ENCODE results near the gene CXADR.

CXADR gene

DNA sequence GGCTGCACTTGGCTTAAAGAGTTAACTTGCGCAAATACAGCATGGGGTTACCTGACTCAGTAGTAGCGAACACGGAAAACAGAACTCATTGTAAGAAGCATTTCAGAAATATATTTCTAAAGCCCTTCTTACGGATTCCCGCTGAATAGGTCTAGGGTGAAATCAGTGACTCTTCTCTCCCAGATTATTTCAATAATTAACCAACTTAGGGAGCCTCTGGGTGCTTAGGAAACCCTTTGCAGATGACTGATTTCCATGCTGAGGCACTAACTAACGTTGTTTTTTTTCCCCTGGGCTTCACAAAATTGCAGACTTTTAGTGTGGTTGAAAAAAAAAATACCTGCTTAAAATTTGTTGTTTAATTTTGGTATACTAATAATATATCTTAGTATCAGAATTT lies 59.6 kb downstream of the CXADR start:
- TF ChIP-seq POLR2AphosphoS5 (IDR thresholded peaks at IDR 0.05; ENCODE audit: low read depth, low read length) (no peak), TAF1 (IDR thresholded peaks at IDR 0.05; ENCODE audit: borderline replicate concordance, insufficient read depth, low read length) (no peak), FOXP2 (optimal IDR thresholded peaks at IDR 0.05; ENCODE audit: borderline replicate concordance, extremely low read depth, extremely low read length, insufficient read depth) (no peak), SIN3A (IDR thresholded peaks at IDR 0.05; ENCODE audit: borderline replicate concordance, insufficient read depth, low read length) (no peak)
- TF ChIP-seq, protein P1, sequence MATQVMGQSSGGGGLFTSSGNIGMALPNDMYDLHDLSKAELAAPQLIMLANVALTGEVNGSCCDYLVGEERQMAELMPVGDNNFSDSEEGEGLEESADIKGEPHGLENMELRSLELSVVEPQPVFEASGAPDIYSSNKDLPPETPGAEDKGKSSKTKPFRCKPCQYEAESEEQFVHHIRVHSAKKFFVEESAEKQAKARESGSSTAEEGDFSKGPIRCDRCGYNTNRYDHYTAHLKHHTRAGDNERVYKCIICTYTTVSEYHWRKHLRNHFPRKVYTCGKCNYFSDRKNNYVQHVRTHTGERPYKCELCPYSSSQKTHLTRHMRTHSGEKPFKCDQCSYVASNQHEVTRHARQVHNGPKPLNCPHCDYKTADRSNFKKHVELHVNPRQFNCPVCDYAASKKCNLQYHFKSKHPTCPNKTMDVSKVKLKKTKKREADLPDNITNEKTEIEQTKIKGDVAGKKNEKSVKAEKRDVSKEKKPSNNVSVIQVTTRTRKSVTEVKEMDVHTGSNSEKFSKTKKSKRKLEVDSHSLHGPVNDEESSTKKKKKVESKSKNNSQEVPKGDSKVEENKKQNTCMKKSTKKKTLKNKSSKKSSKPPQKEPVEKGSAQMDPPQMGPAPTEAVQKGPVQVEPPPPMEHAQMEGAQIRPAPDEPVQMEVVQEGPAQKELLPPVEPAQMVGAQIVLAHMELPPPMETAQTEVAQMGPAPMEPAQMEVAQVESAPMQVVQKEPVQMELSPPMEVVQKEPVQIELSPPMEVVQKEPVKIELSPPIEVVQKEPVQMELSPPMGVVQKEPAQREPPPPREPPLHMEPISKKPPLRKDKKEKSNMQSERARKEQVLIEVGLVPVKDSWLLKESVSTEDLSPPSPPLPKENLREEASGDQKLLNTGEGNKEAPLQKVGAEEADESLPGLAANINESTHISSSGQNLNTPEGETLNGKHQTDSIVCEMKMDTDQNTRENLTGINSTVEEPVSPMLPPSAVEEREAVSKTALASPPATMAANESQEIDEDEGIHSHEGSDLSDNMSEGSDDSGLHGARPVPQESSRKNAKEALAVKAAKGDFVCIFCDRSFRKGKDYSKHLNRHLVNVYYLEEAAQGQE (IDR thresholded peaks at IDR 0.05; ENCODE audit: insufficient read depth in 1 of 2, low read depth in 2 of 2, low read length in 2 of 2), result no peak

DNA sequence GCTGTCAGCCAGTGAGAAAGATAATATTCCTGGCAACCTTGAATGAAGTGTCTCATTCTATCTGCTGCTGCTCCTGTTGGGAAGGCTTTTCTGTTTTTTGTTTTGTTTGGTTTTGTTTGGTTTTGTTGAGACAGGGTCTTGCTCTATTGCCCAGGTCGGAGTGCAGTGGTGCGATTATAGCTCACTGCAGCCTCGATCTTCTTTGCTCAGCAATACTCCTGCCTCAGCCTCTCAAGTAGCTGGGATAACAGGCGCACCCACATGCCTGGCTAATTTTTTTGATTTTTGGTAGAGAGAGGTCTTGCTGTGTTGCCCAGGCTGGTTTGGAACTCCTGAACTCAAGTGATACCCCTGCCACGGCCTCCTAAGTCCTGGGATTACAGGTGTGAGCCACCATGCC lies 62.2 kb downstream of the CXADR start:
- no peak for TF ChIP-seq FOXP2 (optimal IDR thresholded peaks at IDR 0.05; ENCODE audit: borderline replicate concordance, extremely low read depth, extremely low read length, insufficient read depth)
- TF ChIP-seq SIN3A (IDR thresholded peaks at IDR 0.05; ENCODE audit: borderline replicate concordance, insufficient read depth, low read length), result no peak
- TF ChIP-seq POLR2AphosphoS5 (IDR thresholded peaks at IDR 0.05; ENCODE audit: low read depth, low read length), result no peak
- TF ChIP-seq, protein P1 (IDR thresholded peaks at IDR 0.05; ENCODE audit: insufficient read depth in 1 of 2, low read depth in 2 of 2, low read length in 2 of 2), result no peak
- TF ChIP-seq TAF1 (IDR thresholded peaks at IDR 0.05; ENCODE audit: borderline replicate concordance, insufficient read depth, low read length), result no peak

DNA sequence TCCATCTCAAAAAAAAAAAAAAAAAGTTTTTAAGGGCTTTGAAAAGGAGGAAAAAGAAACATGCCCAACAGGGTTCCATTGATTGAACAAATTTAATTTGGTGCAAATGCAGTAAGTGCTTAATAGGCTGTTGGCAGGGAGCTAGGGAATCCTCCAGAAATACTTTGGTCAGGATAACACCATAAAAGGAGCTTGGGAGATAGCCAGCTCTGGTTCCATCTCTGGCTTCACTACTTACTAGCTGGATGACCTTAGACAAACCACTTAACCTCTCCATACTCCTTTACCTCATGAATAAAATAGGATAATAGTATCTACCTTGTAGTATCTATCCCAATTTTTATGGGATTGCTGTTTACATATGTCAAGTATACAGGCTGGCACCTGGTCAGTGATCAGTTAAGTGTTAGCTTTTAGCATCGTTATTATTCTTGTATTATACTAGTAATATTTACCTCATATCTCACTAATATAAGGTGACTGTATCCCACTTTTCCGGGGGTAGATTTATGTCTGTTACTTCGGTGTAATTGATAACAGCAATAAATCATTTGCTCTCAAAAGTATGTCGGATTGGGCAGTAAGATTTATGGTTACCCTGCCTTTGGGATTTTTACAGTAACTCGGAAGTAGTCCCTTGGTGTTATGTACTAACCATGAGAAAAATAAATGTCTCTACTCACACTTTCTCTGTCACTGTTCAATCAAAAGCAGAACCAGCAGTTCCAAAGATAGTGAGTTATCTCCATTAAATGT lies 63.4 kb downstream of the CXADR start:
- TF ChIP-seq FOXP2 (optimal IDR thresholded peaks at IDR 0.05; ENCODE audit: borderline replicate concordance, extremely low read depth, extremely low read length, insufficient read depth) (no peak), SIN3A (IDR thresholded peaks at IDR 0.05; ENCODE audit: borderline replicate concordance, insufficient read depth, low read length) (no peak), TAF1 (IDR thresholded peaks at IDR 0.05; ENCODE audit: borderline replicate concordance, insufficient read depth, low read length) (no peak), POLR2AphosphoS5 (IDR thresholded peaks at IDR 0.05; ENCODE audit: low read depth, low read length) (no peak)
- TF ChIP-seq, protein P1 (IDR thresholded peaks at IDR 0.05; ENCODE audit: insufficient read depth in 1 of 2, low read depth in 2 of 2, low read length in 2 of 2), result no peak

DNA sequence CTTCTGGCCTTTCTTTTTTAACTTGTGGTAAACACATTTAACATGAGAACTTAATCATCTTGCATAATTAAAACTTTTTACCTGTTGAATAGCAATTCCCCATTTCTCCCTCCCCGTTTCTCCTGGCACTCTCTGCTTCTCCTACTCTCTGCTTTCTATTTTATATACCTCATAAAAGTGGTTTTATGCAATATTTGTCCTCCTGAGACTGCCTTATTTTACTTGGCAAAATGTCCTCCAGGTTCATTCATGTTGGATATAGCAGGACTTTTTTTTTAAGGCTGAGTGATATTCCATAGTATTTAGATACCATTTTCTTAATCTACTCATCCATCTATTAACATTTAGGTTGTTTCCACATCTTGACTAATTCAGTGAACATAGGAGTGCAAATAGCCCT lies 64.9 kb downstream of the CXADR start:
- TF ChIP-seq, protein P1 (IDR thresholded peaks at IDR 0.05; ENCODE audit: insufficient read depth in 1 of 2, low read depth in 2 of 2, low read length in 2 of 2), result no peak
- TF ChIP-seq TAF1 (IDR thresholded peaks at IDR 0.05; ENCODE audit: borderline replicate concordance, insufficient read depth, low read length) (no peak), POLR2AphosphoS5 (IDR thresholded peaks at IDR 0.05; ENCODE audit: low read depth, low read length) (no peak), FOXP2 (optimal IDR thresholded peaks at IDR 0.05; ENCODE audit: borderline replicate concordance, extremely low read depth, extremely low read length, insufficient read depth) (no peak), SIN3A (IDR thresholded peaks at IDR 0.05; ENCODE audit: borderline replicate concordance, insufficient read depth, low read length) (no peak)
